ENCODE measurements around the gene RPUSD4. TPM values are rescaled to one million over a fixed set of nuclear protein-coding genes. Genes with fewer than 3 reads are reported as not detected.

The RPUSD4 gene
- total and polyA plus RNA-seq, 2 experiments from 2014 or later: 15.2 to 36.5 TPM

GRCh38 chr11:126253265-126253664, 41.8 kb upstream of the RPUSD4 start:
- no peaks in the 10 kb centered on the region for H3K9me3 ChIP-seq (ENCODE audit: low read depth)
- H3K4me3 ChIP-seq: no peak overlapping the region
- no peaks in the 10 kb centered on the region for H3K27me3 ChIP-seq
- peaks cover 36% of the 10 kb centered on the region for H3K36me3 ChIP-seq
- DNase-seq (ENCODE audit: low read depth in 1 of 2, low spot score in 1 of 2): no peak
- TF ChIP-seq CTCF (IDR thresholded peaks at IDR 0.05; ENCODE audit: low read depth, low read length): no peak
- H3K4me1 ChIP-seq (ENCODE audit: low read depth): no peaks in the 10 kb centered on the region
- H3K27ac ChIP-seq: no peak overlapping the region

- Histone ChIP-seq H3K4me3 (no peak overlapping the region), H3K27me3 (no peaks in the 10 kb centered on the region), H3K4me1 (ENCODE audit: low read depth) (no peaks in the 10 kb centered on the region), H3K36me3 (peaks cover 31% of the 10 kb centered on the region), H3K27ac (no peak overlapping the region), H3K9me3 (ENCODE audit: low read depth) (no peaks in the 10 kb centered on the region)
- peak in 1 of 2 donors; percentile 57 for DNase-seq (ENCODE audit: low read depth in 1 of 2, low spot score in 1 of 2)
- no peak for TF ChIP-seq CTCF (IDR thresholded peaks at IDR 0.05; ENCODE audit: low read depth, low read length)
Measured at GRCh38 chr11:126246636-126247035, 35.2 kb upstream of the RPUSD4 start.

GRCh38 chr11:126233391-126233790, 21.9 kb upstream of the RPUSD4 start:
- no peaks in the 10 kb centered on the region for H3K4me1 ChIP-seq (ENCODE audit: low read depth)
- H3K4me3 ChIP-seq: no peak overlapping the region
- H3K36me3 ChIP-seq: peaks cover 15% of the 10 kb centered on the region
- H3K27me3 ChIP-seq: no peaks in the 10 kb centered on the region
- DNase-seq (ENCODE audit: low read depth in 1 of 2, low spot score in 1 of 2): no peak
- no peak for TF ChIP-seq CTCF (IDR thresholded peaks at IDR 0.05; ENCODE audit: low read depth, low read length)
- no peaks in the 10 kb centered on the region for H3K9me3 ChIP-seq (ENCODE audit: low read depth)
- H3K27ac ChIP-seq: no peak overlapping the region

- no peaks in the 10 kb centered on the region for H3K4me1 ChIP-seq (ENCODE audit: low read depth)
- no peaks in the 10 kb centered on the region for H3K9me3 ChIP-seq (ENCODE audit: low read depth)
- H3K27ac ChIP-seq: no peak overlapping the region
- no peak for DNase-seq (ENCODE audit: low read depth in 1 of 2, low spot score in 1 of 2)
- H3K4me3 ChIP-seq: no peak overlapping the region
- no peak for TF ChIP-seq CTCF (IDR thresholded peaks at IDR 0.05; ENCODE audit: low read depth, low read length)
- peaks cover 11% of the 10 kb centered on the region for H3K36me3 ChIP-seq
- no peaks in the 10 kb centered on the region for H3K27me3 ChIP-seq
Measured at GRCh38 chr11:126232683-126233082, 21.2 kb upstream of the RPUSD4 start.

- no peak overlapping the region for H3K4me3 ChIP-seq
- no peaks in the 10 kb centered on the region for H3K27me3 ChIP-seq
- H3K4me1 ChIP-seq (ENCODE audit: low read depth): no peaks in the 10 kb centered on the region
- no peaks in the 10 kb centered on the region for H3K9me3 ChIP-seq (ENCODE audit: low read depth)
- H3K36me3 ChIP-seq: peaks cover 11% of the 10 kb centered on the region
- H3K27ac ChIP-seq: no peak overlapping the region
- TF ChIP-seq CTCF (IDR thresholded peaks at IDR 0.05; ENCODE audit: low read depth, low read length): no peak
- DNase-seq (ENCODE audit: low read depth in 1 of 2, low spot score in 1 of 2): peak in 1 of 2 donors; percentile 87
Measured at GRCh38 chr11:126231725-126232459, 20.4 kb upstream of the RPUSD4 start.
